Measurements from ENCODE around the gene PCDHA8. TPM values are rescaled to one million over a fixed set of nuclear protein-coding genes. Genes with fewer than 3 reads are reported as not detected.

The PCDHA8 gene
- total and polyA plus RNA-seq, 2 of the 8 experiments (the other 6 are each of a cell fraction or from before 2014, with no cell fraction given), result 0.14 to 0.52 TPM

DNA sequence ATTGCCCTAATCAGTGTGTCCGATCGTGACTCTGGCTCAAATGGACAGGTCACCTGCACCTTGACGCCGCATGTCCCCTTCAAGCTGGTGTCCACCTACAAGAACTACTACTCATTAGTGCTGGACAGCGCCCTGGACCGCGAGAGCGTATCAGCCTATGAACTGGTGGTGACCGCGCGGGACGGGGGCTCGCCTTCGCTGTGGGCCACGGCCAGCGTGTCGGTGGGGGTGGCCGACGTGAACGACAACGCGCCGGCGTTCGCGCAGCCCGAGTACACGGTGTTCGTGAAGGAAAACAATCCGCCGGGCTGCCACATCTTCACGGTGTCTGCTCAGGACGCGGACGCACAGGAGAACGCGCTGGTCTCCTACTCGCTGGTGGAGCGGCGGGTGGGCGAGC lies 42.4 kb downstream of the PCDHA8 start (continued):
- no peak for TF ChIP-seq ZNF274 (IDR thresholded peaks at IDR 0.05; ENCODE audit: borderline replicate concordance, extremely low read depth, low read length)
- no peak for TF ChIP-seq SAP30 (IDR thresholded peaks at IDR 0.05; ENCODE audit: insufficient read depth, insufficient replicate concordance, low read length)
- no peak for TF ChIP-seq PHF8 (conservative IDR thresholded peaks at IDR 0.05; ENCODE audit: low read depth, low read length)
- TF ChIP-seq TEAD4 (IDR thresholded peaks at IDR 0.05; ENCODE audit: low read depth, low read length), result no peak
